GM21723 (cell line): ENCODE measurements around the gene MS4A6A.
"Not testable (repeated sequence)": the region's sequence is repeated elsewhere in the genome, so short reads cannot be mapped to it uniquely, and the experiment has no call there.

ENCODE experiments used
- ATAC-seq: cut with Tn5 transposase; IDR thresholded peaks from one replicate; pipeline ENCODE4 v1.9.1; 2021; ENCODE audit warnings: mild to moderate bottlenecking, moderate library complexity; ENCODE audit not compliant: unreplicated experiment

MS4A6A gene

GRCh38 chr11:60130496-60130895 lies 52.4 kb downstream of the MS4A6A start:
- ATAC-seq, result no peak

- ATAC-seq, result no peak
These were observed 53.0 kb downstream of the MS4A6A start for GRCh38 chr11:60129853-60130252.

GRCh38 chr11:60128866-60129265 lies 54.0 kb downstream of the MS4A6A start:
- ATAC-seq, result not testable (repeated sequence)

- no peak for ATAC-seq
These were observed 54.5 kb downstream of the MS4A6A start for GRCh38 chr11:60128376-60128775.

- no peak for ATAC-seq
These were observed 55.5 kb downstream of the MS4A6A start for GRCh38 chr11:60127311-60127811.

GRCh38 chr11:60125956-60126585 lies 56.8 kb downstream of the MS4A6A start:
- ATAC-seq, result no peak

- no peak for ATAC-seq
These were observed 58.0 kb downstream of the MS4A6A start for GRCh38 chr11:60124802-60125432.
